Measurements from ENCODE around the gene PPFIA4.

PPFIA4 gene

DNA sequence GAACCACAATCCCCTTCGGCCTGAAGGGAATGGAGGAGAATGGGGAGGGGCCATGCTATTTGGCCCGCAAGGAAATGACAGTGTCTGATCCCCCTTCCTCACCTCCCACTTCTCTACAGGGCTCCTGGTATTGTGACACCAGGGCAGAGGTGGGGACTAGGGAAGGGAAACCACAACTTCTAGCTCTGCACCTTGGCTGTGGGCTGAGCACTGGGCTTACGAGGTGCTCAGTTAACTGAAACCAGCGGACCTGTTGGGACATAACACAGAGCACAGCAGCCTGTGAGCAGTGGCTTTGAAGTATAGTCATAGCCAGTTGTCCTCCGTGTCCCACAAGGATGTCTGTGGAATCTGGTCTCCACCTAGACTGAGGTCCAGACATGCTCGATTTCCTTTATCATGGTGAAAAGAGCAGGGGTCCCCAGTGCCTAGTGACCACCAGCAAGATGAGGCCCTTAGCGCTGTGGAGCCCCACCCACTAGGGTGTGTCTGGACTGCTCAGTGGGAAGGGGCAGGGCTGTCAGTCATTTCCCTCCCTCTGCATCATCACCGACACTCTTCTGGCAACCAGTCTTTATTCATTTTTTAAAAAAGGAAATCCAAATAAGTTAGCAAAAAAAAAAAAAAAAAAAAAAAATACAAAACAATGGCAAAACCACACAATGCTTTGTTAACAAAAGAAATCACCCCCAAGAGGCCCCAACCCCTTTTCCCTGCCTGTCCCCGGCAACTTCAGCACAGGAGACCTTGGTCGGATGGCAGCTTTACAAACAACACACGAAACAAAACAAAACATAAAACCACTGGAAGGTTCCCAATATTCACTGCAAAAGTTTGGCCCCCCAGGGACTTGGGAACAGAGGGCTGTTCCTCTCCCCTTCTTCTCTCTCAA, 56.5 kb downstream of the PPFIA4 start:
- no peak for DNase-seq (ENCODE audit: low read depth)

DNA sequence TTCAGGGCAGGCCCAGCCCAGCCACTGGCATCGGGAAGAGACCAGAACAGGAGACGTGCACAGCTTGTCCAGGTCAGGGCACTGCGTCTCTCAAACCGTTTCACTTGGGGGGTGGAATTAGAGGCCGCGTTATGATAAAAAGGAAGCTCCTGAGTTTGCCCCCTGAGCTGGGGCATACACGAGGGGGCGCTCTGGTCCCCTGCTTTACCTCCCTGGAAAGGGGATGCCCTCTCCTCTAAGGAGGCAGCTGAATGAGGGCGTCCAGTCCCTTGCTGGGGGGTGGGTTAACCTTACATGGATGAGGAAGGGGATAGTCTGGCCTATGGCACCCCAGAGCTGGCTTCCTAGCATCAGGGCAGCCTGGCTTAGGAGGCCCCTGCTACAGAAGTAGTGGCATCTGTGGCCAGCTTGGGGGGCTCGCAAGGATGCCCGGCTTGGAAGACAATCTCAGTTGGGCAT, 57.2 kb downstream of the PPFIA4 start:
- DNase-seq (ENCODE audit: low read depth), result no peak

DNA sequence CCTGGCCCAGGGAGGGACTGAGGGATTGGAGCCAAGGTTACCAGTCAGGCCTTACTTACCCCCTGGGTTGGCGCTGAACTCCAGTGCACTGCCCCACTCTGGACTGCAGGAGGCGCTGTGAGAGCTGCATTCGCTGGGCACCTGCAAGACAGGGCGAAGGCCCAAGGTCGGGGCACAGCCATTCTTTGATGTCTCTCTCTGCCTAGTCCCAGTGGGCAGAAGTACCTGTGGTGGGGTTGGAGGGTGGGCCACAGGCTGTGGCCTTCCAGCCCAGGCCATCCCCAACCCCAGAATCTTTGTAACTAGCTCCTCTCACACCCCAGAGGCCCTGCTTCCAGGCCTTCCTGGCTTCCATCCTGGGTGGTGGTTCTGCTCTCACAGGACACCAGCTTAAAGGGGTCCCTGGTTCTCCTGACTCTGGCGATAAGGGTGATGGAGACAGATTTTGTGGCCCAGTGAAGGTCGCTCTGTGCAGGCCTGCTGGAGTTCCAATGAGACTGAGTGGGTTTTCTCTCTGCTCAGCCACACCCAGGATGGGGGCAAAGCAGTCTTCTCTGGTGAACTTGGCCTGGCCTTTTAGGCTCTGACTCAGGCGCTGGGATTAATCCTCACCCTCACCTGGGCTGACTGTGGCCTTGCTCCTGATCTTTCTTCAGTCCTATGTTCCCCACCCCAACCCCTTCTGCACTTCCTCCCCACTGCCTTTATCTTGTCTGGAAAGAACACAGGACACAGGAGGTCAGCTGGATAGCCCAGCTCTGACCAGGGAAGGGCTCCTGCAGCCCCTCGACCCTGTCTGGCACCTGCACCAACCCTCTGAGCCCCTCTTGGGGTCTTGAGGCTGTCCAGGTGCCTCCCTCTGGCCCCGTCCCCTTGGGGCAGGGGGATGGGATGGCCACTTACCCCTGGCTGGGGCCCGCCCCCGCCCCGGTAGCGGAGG, 58.6 kb downstream of the PPFIA4 start:
- no peak for DNase-seq (ENCODE audit: low read depth)

DNA sequence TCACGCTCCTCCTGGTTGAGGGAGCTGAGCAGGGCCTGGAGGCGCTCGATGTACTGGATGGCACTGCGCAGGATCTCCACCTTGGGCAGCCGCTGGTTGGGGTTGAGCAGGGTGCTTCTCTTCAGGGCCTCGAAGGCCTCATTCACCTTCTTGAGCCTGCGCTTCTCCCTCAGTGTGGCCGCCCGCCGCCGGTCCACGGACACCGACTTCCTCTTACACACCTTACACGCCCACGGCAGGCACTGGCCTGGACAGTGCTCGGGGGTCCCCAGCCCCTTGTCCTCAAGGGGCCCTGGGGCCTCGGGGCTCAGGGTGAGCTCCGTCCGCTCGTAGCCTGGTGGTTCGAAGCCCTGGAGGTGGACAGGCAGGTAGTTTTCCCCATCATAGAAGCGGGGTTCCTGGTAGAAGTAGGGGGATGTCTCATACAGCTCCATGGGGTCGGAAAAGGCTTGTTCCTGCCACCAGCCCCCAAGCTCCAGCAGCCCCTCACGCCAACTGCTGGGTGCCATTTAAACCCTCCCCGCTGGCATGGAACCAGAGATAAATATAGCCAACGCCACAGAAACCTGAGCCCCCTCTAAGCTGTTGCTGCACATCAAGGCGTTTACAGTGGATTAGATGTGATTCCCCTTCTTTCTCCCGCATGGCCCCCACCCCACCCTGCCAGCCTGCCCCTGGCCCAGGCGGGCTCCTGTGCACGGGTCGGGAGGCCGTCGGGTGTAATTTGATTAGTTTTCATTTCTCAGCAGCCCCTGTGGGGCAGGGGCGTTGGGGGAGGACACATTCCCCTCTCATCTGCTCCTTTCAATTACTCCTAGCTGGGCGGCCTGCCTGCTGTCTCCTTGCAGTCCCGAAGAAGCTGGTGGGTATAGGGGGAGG, 59.5 kb downstream of the PPFIA4 start, which contains the start of gene MYOG:
MYOG (minus strand) TSS at position 485 of the 879 bp plus-strand sequence; CDS start at position 434, 51 bp downstream.
- no peak for DNase-seq (ENCODE audit: low read depth)

DNA sequence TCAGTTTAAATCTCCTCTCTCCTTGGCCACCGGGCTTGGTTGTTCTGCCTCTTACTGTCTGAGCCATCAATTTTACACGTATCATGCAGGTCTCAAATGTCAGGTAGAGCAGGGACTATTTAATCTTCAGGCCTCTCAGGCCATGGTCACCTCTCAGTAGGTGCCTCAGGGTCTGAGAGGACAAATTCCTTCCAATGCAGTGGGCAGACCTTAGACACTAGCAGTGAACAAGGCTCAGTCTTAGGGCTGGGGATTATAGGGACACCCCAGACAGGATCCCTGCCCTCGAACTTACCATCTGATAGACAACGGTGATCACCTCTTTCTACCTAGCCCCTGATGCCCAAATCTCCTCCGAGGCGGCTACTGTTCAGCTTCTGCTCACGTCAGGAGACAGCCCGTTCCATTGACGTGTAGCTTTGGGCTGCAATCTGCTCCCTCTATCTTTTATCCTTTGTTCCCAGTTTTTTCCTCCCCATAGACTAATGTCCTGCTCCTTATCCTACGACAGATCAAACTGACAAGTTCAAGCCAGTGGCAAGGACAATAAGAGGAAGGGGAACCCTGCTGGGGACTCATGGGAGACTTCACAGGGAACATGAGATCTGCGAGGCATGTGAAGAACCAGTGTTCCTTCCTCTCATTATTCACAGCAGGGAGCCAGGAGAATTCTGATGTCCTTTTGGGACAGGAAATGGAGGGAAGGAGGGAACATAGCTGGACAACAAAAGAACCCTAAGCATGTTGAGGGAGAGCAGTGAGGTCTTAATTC, 60.9 kb downstream of the PPFIA4 start:
- no peak for DNase-seq (ENCODE audit: low read depth)

DNA sequence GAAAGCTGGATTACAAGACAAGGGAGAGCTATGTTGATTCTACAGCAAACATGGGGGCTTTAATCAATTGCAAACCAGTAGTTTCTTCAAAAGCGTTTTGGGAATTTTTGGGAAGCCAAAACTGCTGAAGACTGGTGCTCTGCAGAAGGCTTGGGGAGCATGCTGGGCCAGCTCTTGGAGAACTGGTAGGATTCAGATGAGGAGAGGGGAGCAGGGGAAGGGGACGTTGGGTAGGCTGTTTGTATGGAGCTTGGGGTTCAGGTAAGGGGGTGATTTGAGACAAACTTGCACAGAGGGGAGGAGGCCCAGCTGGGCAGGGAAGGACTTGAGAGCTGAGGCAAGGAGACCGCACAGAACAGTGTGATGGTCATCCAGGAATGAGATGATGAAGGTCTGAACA, 62.1 kb downstream of the PPFIA4 start:
- DNase-seq (ENCODE audit: low read depth), result no peak

DNA sequence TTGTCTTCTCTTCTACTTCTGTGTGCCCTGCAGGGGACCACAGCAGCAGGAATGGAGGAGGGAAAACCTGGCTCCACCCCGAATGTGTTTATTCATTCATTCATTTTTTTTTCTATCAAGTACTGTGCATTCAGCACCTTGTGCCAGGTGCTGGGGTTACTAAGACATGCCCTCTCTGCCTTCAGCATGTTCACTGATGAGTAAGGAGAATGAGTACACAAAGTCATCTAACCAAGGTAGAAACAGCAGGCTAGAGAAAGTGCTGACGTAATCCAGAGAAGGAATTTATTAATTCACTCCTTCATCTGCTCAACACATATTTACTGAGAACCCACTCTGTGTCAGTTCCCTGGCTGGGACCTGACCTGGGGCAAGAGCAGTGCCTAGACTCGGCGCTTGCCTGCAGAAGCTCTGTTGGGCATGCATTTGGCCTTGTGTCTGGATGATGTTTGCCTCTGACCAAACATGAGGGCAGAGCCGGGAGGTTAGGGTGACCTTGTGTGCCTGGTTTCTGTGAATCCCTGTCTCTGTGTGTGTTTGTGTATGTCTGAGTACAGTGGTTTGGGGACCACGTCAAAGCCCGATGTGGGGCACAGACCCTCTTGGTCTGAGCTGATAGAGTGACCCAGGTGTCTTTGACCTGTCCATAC, 62.8 kb downstream of the PPFIA4 start:
- no peak for DNase-seq (ENCODE audit: low read depth)

DNA sequence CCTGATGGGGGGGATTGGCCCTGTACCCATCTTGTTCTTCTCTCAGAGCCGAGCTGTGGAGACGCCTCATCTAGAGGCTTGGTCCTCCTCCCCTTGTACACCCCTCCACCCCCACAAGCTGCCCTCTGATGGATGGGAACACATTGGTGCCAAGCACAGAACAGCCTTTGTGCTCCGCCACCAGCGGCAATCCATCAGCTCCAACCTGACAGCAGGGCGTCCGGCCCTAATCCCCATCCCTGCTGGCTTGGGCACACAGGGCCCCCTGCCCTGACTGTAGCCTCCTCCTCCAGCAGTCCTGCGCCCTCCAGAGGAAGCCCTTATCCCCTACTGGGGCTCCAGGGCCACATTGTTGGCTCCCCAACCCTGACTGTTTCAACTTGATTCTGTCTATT, 63.4 kb downstream of the PPFIA4 start:
- DNase-seq (ENCODE audit: low read depth), result no peak

DNA sequence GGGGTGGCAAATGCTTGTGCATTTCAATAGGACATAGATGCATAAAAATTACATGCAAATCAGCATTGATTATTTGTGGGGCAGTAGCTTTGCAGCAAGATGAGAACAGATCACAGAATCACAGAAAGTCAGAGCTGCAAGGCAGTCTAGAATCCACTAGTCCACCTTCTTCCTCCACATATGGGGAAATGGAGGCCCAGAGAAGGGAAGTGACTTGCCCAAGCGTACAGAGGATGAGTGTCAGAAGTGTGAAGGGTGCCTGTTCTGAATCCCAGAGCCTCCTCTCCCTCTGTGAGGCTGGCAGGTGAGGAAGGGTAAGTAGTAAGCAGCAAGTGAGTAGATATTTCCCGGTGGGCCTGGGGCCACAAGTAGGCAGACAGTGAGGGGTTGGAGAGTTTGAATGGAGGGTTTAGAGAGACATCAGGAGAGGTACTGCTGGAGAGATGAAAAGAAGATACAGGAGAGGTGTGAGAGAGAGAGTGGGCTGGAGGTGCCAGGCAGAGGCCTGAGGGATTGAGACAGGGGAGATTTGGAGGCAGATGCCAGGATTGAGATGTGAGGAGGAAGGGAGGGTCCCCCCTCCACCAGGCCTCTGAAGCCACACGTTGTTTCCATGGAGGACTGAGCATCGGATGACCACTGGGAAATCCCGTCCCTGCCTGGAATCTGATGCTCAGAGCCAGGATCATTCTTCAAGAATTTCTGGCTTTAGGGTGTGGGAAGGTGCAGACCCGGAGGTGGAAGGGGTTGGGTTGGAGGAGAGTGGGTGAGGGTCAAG, 64.3 kb downstream of the PPFIA4 start:
- no peak for DNase-seq (ENCODE audit: low read depth)

DNA sequence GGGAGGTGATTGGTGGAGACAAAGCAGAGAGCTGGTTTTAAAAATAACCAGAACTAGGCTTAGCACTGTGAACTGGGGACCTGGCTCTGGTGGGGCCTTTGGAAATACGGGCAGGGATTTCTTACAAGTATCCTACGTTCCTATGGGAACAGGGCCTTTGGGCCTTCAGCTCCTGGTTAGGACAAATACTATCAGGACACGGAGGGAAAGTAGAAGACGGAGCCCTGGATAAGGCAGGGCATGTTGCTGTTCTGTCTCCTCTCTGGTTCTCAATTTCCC, 64.8 kb downstream of the PPFIA4 start:
- DNase-seq (ENCODE audit: low read depth), result no peak

DNA sequence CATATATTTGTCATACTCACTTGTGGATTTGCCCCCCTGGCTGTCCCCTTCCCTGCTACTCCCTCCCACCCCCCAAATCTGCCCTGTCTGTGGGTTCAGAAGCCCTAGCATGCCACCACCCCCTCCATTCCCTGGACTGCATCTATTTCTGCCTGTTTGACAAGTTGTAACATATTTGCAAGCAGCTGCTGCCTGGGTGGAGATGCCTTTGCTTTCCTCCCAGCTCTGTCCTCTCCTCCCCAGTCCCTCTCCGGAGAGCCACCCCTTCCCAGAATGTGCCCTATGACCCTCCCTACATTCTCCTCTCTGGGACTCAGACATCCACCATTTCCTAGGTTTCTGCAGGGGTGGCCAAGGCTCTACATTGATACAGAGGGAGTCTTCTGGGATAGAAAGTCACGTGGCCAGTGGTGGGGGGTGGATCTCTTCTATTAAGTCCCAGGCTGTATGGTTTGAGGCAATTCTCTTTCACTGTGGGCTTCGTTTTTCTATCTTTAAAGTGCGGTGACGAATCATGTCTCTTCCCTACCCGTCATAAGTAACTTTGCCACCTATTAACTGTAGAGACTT, 65.6 kb downstream of the PPFIA4 start:
- no peak for DNase-seq (ENCODE audit: low read depth)

DNA sequence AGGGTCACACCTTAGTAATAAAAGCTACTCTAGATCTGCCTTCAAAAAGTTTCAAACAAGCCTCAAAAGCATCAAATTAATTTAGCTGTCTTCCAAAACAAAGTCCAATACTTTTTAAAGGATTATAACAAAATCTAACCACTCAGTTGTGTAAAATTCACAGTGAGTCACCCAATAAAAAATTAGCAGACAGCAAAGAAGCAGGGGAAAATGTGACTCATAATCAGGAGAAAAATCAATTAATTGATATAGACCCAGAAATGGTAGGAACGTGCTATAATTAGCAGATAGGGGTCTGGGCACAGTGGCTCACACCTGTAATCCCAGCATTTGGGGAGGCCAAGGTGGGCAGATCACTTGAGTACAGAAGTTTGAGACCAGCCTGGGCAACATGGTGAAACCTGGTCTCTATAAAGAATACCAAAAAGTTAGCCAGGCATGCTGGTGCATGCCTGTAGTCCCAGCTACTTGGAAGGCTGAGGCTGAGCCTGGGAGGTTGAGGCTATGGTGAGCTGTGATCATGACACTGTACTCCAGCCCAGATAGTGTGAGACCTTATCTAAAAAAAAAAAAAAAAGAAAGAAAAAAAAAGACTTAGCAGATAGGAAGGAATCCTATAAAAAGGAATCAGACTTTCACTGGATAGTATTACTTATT, 67.6 kb downstream of the PPFIA4 start:
- DNase-seq (ENCODE audit: low read depth), result no peak

DNA sequence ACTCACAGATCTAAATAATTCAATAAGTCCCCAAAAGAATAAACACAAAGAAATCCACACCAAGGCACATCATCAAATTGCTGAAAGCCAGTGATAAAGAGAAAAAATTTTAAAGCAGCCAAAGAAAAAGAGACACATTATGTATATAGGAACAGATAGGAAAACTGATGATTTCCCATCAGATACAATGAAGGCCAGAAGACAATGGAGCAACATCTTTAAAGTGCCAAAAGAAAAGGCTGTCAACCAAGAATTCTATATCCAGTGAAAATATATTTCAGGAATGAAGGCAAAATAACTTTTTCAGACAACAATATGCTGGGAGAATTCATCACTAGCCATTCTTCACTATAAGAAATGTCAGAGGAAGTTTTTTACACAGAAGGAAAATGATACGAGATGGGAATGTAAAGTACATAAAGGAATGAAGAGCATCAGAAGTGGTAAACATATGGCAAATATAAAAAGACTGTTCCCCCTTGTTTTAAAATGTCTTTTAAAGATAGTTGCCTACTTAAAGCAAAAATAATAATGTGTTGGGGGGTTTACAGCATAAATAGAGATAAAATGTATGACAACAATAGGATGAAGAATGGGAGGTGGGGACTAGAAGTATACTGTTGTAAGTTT, 68.9 kb downstream of the PPFIA4 start:
- DNase-seq (ENCODE audit: low read depth), result no peak

DNA sequence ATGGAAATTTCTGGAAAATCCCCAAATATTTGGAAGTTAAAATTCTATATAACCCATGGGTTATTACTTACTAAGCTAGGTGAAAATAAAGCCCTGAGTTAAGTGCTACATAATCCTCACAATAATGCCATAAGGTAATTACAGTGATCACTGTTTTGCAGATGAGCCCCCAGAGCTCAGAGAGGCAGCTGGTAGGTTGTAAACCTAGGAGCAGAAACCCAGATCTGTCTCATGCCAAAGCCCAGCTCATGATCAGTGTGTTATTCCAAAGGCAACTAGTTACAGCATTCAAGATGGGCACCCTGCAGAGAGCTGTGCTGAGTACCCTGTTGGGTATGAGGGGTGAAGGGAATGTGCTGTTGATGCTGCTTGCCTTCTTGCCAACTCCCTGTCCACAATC, 70.3 kb downstream of the PPFIA4 start:
- no peak for DNase-seq (ENCODE audit: low read depth)

DNA sequence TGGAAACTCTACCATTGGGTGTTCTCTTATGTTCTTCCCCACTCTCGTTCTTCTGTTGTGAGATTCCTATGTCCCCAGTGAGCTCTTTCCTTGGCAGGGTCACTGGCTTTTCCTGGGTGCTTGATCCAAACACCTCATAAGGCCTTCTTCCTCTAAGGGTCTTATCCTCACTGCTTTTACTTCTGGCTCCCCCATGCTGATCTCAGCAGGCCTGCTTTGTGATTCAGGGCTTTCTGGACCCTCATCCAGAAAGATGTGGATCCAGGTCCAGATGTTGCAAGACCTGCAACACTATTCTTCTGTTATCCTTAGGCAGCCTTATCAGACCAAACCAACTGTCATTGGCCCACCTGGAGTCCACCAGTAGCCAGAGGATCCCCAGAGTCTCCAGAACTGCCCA, 70.7 kb downstream of the PPFIA4 start:
- DNase-seq (ENCODE audit: low read depth), result no peak

DNA sequence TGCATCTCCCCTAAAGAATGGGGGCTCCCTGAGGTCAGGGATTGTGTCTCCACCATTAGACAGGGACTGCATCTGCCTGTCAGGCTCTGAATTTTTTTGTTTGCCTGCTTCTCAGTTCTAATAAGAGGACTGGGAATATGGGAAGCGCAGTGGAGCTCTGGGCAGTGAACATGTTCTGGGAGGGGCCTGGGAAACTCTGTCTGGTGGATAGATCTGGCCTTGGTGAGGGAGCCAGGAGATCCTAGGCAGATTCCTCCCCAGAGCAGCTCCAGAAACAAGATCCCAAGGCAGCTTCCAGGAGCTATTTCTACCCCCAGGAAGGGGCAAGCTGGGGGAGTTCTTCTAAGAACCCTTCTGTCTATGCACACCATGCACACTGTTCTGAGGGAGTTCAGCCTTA, 72.2 kb downstream of the PPFIA4 start:
- DNase-seq (ENCODE audit: low read depth), result no peak

DNA sequence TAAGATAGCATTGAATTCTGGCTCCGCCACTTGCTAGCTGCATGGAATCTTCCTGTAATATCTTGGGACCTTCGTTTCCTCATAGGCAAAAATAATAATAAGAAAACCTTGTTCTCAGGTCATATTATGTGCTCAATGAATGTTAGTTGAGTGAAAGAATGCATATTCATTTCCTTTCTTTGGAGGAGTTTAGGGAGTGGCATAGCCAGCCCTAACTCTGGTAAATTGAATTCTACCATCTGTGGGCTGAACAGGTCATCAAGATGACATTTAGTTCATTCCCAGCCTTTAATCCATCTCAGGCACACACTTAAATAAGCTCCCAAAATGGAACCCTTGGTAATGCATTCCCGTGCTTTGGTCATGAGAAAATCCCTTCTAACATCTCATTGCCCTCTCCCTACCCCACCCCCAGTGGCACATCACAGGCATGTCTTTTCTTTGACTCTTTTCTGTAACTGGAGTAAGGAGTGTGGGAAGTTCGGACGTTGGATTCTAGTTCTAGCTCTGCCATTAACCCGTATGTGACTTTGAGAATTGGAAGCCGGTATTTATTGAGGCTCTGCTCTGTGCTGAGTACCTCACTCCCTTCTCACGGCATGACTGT, 72.7 kb downstream of the PPFIA4 start:
- no peak for DNase-seq (ENCODE audit: low read depth)
